GM19351 (cell line): ENCODE results near the gene TUBGCP2.
A peak's percentile ranks its signal among the peaks of the same experiment; 100 is the strongest.
"Not testable (repeated sequence)": the region's sequence is repeated elsewhere in the genome, so short reads cannot be mapped to it uniquely, and the experiment has no call there.

Experiments used
- ATAC-seq: cut with Tn5 transposase; IDR thresholded peaks from one replicate; pipeline ENCODE4 v1.9.1; 2021; ENCODE audit warnings: mild to moderate bottlenecking, moderate library complexity; ENCODE audit not compliant: unreplicated experiment

Gene TUBGCP2

DNA sequence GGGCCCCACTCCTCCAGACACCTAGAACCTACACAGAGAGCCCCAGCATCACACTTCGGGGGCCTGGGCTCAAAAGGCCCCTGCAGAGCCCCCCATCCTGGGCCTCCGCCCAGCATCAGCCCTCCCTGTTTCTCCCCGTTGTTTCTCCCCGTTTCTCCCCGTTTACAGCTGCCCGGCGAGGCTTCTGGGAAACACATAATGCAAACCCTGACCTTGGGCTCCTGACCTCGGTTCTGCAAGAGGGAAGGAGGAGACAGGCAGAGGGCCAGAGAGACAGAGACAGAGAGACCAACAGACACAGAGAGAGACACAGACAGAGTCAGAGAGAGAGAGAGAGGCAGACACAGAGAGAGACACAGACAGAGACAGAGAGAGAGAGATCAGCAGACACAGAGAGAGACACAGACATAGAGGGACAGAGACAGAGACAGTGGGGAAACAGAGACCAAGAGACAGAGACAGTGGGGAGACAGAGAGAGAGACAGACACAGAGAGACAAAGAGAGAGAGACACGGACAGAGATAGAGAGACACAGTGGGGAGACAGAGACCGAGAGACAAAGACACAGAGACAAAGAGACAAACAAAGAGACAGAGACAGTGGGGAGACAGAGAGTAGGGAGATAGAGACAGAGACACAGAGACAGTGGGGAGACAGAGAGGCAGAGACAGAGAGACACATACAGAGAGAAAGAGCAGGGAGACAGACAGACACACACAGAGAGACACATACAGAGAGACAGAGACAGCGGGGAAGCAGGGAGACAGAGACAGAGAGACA, 58.5 kb downstream of the TUBGCP2 start:
- no peak for ATAC-seq

DNA sequence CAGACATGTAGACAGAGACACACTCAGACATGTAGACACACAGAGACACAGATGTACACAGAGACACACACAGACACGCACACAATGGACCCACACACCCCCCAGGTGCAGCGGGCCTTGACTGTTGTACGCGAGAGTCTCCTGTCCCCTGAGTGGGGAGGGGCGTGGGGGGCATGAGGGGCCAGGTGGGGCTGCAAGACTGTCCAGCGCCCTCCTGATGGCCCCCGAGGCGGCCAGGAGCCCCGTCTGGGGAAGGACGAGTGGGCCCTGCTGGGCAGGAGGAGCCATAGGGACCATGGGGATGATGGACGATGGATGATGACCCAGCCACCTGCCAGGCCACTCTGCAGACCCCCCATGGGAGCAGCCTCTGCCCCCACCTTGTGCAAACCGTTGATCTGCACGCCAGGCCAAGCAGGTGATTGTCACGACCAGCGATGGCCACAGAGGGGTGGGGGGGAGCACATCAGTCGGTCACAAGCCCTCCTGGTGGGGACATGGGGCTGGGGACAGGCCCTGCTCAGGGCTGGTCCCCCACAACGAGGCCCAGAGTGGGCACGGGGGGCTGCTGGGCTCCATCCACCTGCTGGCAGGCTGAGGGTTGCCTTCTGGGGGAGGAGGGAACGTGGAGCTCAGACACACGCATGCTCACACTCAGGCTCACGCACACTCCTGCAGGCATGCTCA, 59.4 kb downstream of the TUBGCP2 start:
- ATAC-seq = no peak

DNA sequence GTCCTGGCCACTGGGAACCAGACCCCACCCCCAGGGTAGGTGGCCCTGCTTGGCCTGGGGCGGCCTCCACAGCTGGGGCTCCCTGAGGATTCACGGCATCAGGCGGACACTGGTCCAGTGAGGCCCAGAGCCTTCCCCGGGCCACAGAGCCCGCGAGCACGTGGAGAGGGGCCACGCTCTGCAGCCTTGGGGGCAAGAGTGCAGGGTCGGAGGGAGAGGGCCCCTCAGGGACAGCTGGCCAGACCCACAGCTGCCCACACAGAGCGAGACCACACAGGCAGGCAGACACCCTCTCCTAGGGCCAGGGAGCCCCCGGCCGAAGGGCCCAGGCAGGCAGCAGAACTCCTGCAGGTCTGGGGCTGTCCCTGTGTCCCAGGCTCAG, 60.3 kb downstream of the TUBGCP2 start:
- ATAC-seq = no peak

DNA sequence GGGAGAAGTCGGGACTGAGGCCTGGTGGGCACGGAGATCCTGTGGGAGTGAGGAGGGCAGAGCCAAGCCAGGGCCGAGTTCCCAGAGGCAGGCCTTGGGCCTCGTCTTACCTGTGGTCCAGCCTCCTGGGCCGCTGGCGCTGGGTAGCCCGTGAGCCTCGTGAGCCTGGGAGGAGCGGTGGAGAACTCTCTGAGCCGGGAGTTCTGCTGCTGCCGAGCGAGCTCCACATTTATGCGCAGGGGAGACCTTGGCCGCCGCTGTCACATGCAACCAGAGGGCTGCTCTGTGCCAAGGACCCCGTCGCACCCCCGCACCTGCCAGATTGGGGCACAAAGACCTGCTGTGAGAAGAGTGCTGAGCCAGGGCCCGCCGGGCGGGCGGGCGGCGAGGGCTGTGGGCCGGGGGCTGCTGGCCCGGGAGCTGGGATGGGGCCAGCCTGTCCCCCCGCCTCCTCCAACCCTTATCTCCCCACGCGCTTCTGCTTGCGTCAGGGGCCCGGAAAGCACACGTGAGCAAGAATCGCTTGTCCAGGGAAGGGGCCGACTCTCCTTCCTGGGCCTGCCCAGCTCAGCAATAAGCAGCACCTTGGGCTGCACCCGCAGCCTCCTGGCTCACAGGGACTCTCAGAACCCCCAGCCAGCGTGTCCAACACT, 60.9 kb downstream of the TUBGCP2 start:
- ATAC-seq = no peak

DNA sequence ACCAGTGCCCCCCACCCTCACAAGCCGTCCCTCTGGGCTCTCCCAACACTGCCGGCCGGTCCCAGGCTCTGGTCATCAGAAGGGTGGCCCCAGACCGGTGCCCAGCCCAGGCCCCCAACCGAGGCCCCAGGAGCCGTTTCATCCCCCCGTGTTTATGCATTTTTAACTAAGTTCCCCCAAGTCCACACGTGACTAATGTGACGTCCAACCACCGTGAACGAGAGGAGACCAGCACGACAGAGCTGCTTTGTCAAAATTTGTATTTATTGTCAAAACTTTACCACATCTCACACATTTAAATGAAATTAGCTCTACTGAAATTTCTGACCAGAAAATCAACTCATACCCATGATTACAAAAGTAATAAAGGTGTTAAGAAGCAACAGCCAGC, 62.4 kb downstream of the TUBGCP2 start:
- no peak for ATAC-seq

DNA sequence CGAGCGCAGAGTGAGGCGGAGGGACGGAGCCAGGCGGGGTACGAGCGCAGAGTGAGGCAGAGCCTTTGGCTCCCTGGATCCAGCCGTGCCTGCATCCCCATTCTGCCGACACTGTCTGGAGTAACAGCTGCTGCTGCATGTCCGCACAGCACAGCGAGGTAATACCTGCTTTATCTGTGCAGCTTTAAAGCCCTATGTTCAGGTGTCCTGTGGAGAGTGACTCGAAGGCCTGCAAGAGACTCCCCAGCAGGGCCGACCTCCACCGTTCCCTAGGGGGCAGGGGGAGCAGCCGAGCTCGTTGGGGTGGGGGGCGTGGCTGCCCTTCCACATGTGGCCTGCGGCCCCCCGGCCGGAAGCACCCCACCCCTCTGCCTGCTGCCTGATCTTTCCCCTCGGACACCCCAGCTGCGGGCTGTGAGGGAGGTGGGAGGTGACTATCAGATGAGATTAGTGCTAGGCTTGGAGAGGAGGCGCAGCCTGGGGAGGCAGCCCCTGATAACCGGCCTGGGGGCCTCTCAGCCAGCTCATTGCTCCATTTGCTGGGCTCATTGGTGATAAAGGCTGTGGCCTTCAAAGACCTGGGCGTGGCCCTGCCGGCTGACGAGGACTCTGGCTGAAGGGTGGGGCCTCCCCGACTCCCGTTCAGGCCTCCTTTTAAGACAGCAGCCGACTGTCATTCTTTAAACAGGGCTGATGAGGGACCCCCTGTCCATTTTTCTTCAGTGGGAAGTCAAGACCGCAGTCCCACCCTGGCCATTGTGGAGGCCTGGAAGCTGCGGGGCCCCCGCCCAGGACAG, 63.0 kb downstream of the TUBGCP2 start:
- ATAC-seq = no peak

DNA sequence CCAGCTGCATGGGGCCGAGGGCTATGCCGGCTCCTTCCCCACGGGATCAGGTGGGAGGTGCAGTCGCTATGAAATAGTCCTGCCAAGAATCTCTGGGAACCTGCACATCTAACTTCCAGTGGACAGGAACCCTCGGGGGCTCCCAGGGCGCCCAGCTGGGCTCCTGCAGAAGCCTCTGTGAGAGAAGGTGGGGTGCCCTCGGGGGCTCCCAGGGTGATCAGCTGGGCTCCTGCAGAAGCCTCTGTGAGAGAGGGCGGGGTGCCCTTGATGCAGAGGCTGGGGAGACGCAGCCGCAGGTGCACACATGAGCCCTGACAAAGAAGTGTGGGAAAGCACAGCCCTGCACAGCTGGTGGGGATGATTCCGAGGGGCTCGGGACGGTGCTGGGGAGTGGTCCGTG, 65.1 kb downstream of the TUBGCP2 start:
- no peak for ATAC-seq

DNA sequence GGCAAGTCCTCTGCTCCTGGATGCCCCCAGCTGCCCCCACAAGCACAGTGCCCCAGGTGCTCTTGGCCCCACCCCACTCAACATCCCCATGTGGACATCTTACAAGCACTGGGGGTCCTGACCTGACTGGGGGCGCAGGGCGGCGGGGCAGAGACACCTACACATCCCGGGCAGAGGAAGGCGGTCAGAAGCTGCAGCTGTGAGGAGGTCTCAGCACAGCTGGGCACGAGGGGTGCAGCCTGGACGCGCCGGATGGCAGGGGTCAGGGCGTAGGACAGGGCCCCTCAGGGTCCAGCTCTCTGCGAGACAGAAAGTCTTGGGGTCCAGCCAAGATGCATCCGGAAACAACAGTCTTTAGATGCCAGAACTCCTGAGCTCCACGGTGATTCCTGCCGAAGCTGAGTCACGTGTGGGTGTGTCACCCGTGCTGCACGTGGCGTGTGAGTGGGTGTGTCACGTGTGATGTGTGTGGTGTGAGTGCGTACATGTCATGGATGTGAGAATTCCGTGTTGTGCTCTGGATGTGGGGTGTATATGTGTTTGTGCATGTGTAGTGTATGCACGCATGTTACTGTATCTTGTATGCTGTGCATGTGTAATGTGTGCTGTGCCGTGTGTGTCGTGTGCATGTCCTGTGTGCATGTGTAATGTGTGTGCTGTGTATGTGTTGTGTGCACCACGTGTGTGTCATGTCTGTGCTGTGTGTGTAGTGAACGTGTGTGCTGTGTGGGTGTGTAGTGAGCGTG, 65.9 kb downstream of the TUBGCP2 start:
- ATAC-seq = no peak

DNA sequence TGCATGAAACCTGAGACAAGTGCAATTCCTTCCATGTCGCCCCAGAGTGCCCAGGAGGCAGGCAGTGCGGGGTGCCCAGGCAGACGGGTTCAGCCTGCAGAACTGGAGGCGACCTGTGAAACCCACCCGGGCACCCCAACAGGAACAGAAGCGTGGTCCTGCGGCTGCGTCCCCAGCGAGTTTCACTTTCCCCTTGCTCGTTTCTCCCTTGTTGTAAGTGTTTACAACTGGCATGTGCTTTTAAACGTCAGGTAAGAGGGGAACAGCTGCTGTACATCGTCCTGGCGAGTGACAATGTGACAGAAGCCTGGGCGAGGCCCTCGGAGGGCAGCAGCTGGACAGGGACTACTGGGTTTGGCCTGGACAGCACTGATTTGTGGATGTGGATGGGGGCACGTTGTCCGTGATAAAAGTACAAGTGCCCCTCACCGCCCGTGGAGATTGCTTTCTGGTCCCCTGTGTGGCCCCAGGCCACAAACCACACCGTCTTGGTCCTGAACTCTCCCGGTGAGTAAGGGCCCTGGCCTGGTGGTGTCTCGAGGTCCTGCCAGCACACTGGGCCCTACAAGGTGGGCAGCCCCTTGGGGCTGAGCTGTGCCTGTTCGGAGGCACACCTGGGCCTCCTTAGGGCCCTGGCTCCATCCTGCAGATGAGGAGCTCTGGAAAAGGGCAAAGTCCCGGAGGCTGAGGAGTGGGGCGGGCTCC, 67.0 kb downstream of the TUBGCP2 start:
- ATAC-seq = peak; percentile 57

DNA sequence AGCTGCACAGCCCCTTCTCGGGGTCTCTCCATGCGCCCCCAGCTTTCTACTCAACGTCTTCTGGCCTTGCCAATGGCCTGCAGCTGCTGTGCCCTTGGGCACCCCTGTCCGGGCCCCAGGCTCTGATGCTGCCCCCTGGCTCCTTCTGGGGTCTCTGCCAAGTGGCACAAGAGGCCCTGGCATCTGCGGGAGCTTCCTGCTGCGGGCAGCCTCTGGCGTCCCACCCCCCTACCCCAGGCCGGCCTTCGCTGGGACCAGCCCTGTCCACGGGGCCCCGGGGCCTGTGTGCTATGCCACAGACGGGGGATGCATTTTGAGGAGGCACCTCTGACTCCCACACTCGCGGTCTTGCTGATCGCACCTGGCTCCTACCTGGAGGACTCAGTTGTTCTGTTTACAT, 68.7 kb downstream of the TUBGCP2 start:
- no peak for ATAC-seq

DNA sequence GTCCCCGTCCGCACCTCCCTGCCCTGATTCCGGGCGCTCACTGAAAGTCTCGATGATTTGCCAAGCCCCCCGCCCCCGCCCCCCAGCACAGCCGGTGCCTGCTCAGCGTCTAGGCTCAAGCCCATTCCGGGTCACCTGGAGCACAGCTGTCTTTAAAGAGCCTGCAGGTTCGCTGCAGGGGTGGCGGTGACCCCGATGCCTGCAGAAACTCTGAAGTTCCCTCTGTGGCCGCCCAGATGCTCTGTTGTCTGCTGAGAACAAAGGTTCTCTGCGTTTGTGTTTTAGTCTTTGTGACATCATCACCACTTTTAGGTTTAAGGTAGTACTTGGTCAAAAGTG, 70.2 kb downstream of the TUBGCP2 start:
- no peak for ATAC-seq

DNA sequence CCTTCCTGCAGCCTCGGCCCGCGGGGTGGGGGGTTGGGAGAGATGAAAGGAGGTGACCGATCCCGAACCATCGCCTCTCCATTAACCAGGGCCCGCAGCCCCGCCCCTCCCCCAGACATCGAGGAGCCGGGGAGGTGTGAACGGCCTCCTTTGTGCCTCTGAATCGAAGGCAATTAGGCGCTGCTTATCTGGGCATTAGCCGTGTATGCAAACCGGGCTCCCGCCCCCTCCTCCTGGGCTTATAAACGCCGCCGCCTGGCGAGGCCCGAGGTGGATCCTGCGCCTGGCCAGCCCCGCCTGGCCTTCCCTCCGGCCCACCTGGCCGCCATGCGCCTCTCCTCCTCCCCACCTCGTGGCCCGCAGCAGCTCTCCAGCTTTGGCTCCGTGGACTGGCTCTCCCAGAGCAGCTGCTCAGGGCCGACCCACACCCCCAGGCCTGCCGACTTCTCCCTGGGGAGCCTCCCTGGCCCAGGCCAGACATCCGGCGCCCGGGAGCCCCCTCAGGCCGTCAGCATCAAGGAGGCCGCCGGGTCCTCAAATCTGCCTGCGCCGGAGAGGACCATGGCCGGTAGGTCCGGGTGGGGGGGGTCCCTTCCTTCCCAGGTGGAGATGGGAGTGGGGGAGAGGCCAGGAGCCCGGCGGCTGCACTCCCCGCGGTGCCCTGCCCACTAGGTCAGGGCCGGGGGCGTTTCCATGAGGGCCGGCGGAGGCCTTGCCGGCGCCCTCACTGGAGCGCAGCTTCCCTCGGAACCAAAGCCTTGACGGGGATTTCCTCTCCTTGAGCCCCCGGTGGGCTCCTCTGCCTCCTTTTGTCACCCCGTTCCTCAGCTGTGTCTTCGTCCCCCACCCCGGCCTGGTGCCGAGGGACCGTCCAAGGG, 70.8 kb downstream of the TUBGCP2 start, which contains the start of gene VENTX:
VENTX (plus strand) TSS at position 268 of the 878 bp plus-strand sequence; CDS start at position 328, 60 bp downstream.
- no peak for ATAC-seq

DNA sequence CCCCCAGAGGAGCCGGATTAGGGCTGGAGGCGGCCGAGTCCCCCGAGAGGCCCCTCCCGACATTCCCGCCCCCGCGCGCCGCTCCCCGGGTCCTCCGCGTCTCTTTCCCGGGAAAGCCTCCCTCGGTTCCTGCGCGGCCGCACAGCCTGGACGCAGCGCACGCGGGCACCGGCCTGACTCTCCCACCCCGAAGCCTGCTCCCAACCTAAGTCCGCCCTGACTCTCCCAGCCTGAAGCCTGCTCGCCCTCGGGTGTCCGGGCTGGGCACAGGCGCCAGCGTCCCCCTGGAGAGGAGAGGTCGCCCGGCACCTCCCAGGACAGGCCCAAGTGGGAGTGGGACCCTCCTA, 71.5 kb downstream of the TUBGCP2 start:
- no peak for ATAC-seq

DNA sequence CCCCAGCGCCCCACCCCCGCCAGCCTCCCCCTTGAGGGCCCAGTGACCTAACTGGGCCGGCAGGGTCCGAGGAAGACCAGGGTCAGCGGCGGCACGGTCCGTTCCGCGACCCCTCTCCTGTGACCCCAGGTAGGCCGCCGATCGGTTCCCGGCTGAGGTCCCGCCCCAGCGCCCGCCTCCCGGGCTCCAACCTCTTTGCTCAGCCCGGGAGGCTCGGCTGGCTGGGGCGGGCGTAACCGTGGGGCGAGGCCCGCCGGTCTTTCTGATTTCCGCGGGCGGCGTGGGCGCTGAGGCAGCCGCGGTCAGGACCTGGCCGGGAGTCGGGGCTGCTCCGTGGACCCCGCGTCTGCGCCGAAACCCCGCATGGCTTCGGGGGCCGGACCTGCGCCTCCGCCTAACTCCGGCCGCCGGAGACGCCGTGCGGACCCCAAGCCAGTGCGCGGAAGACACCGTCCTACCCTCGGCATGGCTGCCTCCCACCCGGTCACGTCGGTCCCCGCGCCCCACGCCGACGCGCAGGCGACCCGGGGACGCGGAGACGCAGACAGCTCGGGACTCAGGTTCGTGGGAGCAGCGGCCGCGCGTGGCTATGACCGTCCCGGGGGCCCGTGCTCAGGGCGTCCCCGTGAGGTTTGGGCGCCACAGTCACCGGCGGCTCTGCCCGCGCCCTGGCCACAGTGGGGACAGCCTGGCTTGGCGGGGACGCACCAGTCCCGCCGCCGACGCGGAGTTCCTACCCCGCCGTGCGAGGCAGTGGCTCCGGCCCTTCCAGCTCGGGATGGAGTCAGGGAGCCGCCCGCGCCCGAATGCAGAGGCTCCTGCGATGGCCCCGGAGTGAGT, 72.1 kb downstream of the TUBGCP2 start:
- ATAC-seq = no peak

DNA sequence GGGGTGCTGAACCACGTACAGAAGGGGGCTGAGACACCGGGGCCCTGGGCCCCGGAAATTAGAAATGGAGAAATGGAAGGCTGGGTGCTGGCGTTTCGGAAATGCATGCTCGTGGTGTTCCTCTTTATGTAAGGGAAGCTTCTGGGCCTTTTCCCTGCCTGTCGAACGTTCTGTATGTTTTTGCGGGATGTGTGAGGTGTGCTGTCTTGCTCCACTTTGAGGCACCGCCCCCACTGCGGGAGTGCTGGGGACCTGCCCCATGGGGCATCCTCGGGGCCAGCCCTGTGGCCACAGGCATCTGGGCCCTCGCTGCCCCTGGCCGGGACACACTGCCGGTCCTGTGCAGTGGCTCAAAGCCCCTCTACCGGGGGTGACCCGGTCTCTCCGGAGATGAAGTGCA, 72.7 kb downstream of the TUBGCP2 start:
- ATAC-seq = no peak

DNA sequence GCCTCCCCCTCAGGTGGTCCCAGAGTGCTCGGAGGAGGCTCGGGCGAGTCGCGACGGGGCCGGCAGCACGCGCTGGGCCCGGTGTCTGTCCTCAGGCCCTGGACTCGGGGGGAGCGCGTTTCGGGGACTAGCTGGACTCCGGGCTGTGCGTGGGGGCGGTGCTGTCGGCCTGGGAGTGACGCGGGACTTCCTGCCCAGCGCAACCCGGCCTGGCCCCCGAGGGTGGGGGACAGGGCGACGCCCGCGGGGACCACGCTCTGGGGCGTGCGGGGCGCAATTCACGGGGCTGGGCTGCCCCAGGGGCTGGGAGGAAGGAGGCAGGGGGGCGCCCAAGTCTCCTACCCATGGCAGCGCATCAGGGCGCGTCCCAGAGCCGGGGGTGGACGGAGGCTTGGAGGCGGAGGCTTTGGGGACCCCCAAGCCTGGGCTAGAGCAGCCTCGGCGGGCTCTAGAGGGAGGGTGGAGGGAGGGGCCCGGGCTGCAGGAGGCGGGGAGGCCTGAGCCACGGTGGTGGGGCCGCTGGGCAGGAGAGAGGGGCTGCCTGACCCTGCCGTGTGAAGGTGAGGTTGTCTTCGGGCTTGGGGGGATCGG, 73.3 kb downstream of the TUBGCP2 start:
- no peak for ATAC-seq

DNA sequence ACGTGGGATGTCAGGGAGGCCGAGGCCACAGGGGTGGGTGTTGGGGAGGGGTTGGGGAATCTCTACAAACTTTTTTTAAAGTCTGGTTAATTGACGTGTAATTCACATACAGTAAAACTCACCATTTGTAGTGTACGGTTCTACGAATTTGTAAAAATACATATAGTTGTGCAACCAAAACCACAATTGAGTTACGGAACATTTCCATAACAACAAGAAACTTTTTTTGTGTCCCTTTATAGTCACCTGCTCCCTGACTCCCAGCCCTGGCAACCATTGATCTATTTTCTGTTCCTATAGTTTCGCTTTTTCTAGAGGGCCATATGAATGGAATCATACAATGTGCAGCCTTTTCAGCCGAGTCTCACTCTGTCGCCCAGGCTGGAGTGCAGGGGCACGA, 73.9 kb downstream of the TUBGCP2 start:
- not testable (repeated sequence) for ATAC-seq
